H9 (cell line): ENCODE results near the gene RBL2. TPM values are rescaled to one million over a fixed set of nuclear protein-coding genes. Genes with fewer than 3 reads are reported as not detected.
A peak's percentile ranks its signal among the peaks of the same experiment; 100 is the strongest.

Experiments
- DNase-seq: peaks from one replicate; pipeline ENCODE4 v3.0.0-alpha.2; 2017
- H2AFZ ChIP-seq: one replicate; pipeline ENCODE4 v1.6.1; 2013; ENCODE audit warnings: mild to moderate bottlenecking, low read length, control low read depth, moderate library complexity
- H2AK5ac ChIP-seq: 2 replicates; pipeline ENCODE4 v1.6.1; 2013; ENCODE audit warnings: low read length, control low read depth, mixed read lengths; ENCODE audit not compliant: insufficient read length
- H2BK120ac ChIP-seq: one replicate; pipeline ENCODE4 v1.6.1; 2013; ENCODE audit warnings: low read depth, mild to moderate bottlenecking, low read length, control low read depth, inconsistent platforms; ENCODE audit not compliant: poor library complexity, severe bottlenecking
- H2BK12ac ChIP-seq: 2 replicates; pipeline ENCODE4 v1.6.1; 2013; ENCODE audit warnings: low read length, control low read depth, mixed read lengths, low read depth; ENCODE audit not compliant: insufficient read length
- H2BK15ac ChIP-seq: 2 replicates; pipeline ENCODE4 v1.6.1; 2013; ENCODE audit warnings: low read depth, low read length, control low read depth
- H2BK20ac ChIP-seq: one replicate; pipeline ENCODE4 v1.6.1; 2013; ENCODE audit warnings: low read depth, mild to moderate bottlenecking, low read length, control low read depth, inconsistent platforms; ENCODE audit not compliant: poor library complexity, severe bottlenecking
- H2BK5ac ChIP-seq: 2 replicates; pipeline ENCODE4 v1.6.1; 2013; ENCODE audit warnings: low read length, control low read depth, mixed read lengths; ENCODE audit not compliant: insufficient read length
- H3K14ac ChIP-seq: 2 replicates; pipeline ENCODE4 v1.6.1; 2013; ENCODE audit warnings: low read length, control low read depth; ENCODE audit not compliant: insufficient read depth
- H3K18ac ChIP-seq: 2 replicates; pipeline ENCODE4 v1.6.1; 2013; ENCODE audit warnings: low read depth, mild to moderate bottlenecking, mixed read lengths, low read length, control low read depth; ENCODE audit not compliant: insufficient read length
- H3K23ac ChIP-seq: 2 replicates; pipeline ENCODE4 v1.6.1; 2013; ENCODE audit warnings: low read length, control low read depth, mixed read lengths, low read depth; ENCODE audit not compliant: insufficient read length
- H3K23me2 ChIP-seq: 2 replicates; pipeline ENCODE4 v1.6.1; 2013; ENCODE audit warnings: low read depth, mild to moderate bottlenecking, mixed read lengths, low read length, control low read depth; ENCODE audit not compliant: insufficient read length, poor library complexity, severe bottlenecking
- H3K27ac ChIP-seq: 2 replicates; pipeline ENCODE4 v1.5.1; 2013; ENCODE audit warnings: low read length, control low read depth, mixed read lengths, low read depth; ENCODE audit not compliant: insufficient read length
- H3K27me3 ChIP-seq: 2 replicates; pipeline ENCODE4 v1.6.1; 2013; ENCODE audit warnings: low read length, control low read depth, inconsistent platforms; ENCODE audit not compliant: insufficient read depth
- H3K4ac ChIP-seq: 2 replicates; pipeline ENCODE4 v1.6.1; 2013; ENCODE audit warnings: low read depth, mild to moderate bottlenecking, control low read depth, inconsistent platforms, low read length, moderate library complexity
- H3K4me1 ChIP-seq: 2 replicates; pipeline ENCODE4 v1.6.1; 2013; ENCODE audit warnings: low read length, control low read depth, inconsistent platforms; ENCODE audit not compliant: insufficient read depth
- H3K4me2 ChIP-seq: 2 replicates; pipeline ENCODE4 v1.6.1; 2013; ENCODE audit warnings: low read length, control low read depth, mixed read lengths; ENCODE audit not compliant: insufficient read length, insufficient read depth
- H3K56ac ChIP-seq: 2 replicates; pipeline ENCODE4 v1.6.1; 2013; ENCODE audit warnings: low read depth, mild to moderate bottlenecking, mixed read lengths, low read length, control low read depth; ENCODE audit not compliant: insufficient read length
- H3K79me1 ChIP-seq: 2 replicates; pipeline ENCODE4 v1.6.1; 2013; ENCODE audit warnings: low read depth, mild to moderate bottlenecking, moderate library complexity, low read length, control low read depth, inconsistent platforms; ENCODE audit not compliant: insufficient read depth, poor library complexity, severe bottlenecking
- H3K79me2 ChIP-seq: 2 replicates; pipeline ENCODE4 v1.6.1; 2013; ENCODE audit warnings: low read length, control low read depth, inconsistent platforms; ENCODE audit not compliant: insufficient read depth
- H3K9ac ChIP-seq: 2 replicates; pipeline ENCODE4 v1.6.1; 2013; ENCODE audit warnings: low read length, control low read depth, mixed read lengths; ENCODE audit not compliant: insufficient read length; ENCODE audit errors: extremely low read depth
- H3K9me3 ChIP-seq: one replicate; pipeline ENCODE4 v1.6.1; 2013; ENCODE audit warnings: low read depth, low read length, inconsistent platforms; ENCODE audit not compliant: control insufficient read depth
- H3T11ph ChIP-seq: one replicate; pipeline ENCODE4 v1.6.1; 2013; ENCODE audit warnings: mild to moderate bottlenecking, low read length, control low read depth, inconsistent platforms
- H4K20me1 ChIP-seq: one replicate; pipeline ENCODE4 v1.6.1; 2013; ENCODE audit not compliant: control insufficient read depth, insufficient read length, insufficient read depth
- H4K5ac ChIP-seq: 2 replicates; pipeline ENCODE4 v1.6.1; 2013; ENCODE audit warnings: low read depth, mild to moderate bottlenecking, mixed read lengths, low read length, control low read depth; ENCODE audit not compliant: insufficient read length
- H4K8ac ChIP-seq: replicated peaks from 2 replicates; pipeline ENCODE4 v1.6.1; 2013; ENCODE audit warnings: low read length, control low read depth, mixed read lengths, low read depth; ENCODE audit not compliant: insufficient read length
- H4K91ac ChIP-seq: 2 replicates; pipeline ENCODE4 v1.6.1; 2013; ENCODE audit warnings: low read depth, mild to moderate bottlenecking, moderate library complexity, mixed read lengths, low read length, control low read depth; ENCODE audit not compliant: insufficient read length
- H3K27ac Mint-ChIP-seq, 3 experiments: 2 replicates in 2 of 3; 3 replicates in 1 of 3; pipeline ENCODE4 v1.8.0; 2020 to 2021; ENCODE audit warnings: mixed read lengths in 3 of 3, mild to moderate bottlenecking in 1 of 3, moderate library complexity in 1 of 3
- H3K27me3 Mint-ChIP-seq: 2 replicates; pipeline ENCODE4 v1.8.0; 2021; ENCODE audit warnings: low read depth, mild to moderate bottlenecking, moderate library complexity, mixed read lengths
- H3K36me3 Mint-ChIP-seq, 3 experiments: 2 replicates in 2 of 3; 3 replicates in 1 of 3; pipeline ENCODE4 v1.8.0; 2020 to 2021; ENCODE audit warnings: low read depth in 3 of 3, mixed read lengths in 3 of 3; ENCODE audit not compliant: insufficient read depth in 1 of 3
- H3K4me1 Mint-ChIP-seq, 2 experiments: 2 replicates each; pipeline ENCODE4 v1.8.0; 2020; ENCODE audit warnings: mixed read lengths in 2 of 2
- H3K4me3 Mint-ChIP-seq, 2 experiments: 2 replicates in 1 of 2; 3 replicates in 1 of 2; pipeline ENCODE4 v1.8.0; 2020 to 2021; ENCODE audit warnings: mild to moderate bottlenecking in 2 of 2, mixed read lengths in 2 of 2, moderate library complexity in 1 of 2
- H3K9me3 Mint-ChIP-seq, 2 experiments: 2 replicates in 1 of 2; 3 replicates in 1 of 2; pipeline ENCODE4 v1.8.0; 2020; ENCODE audit warnings: mild to moderate bottlenecking in 2 of 2, mixed read lengths in 2 of 2, moderate library complexity in 1 of 2
- CTCF ChIP-seq: fragments of 200-600 bp; sonication (generic); conservative IDR thresholded peaks from 3 replicates; pipeline ENCODE4 v1.8.0; 2021; ENCODE audit warnings: antibody characterized with exemption, mild to moderate bottlenecking
- WGBS: extraction: QIAGEN DNeasy Blood & Tissue Kit; methylation state at CpG from one replicate; pipeline ENCODE4 v1.1.7; 2013; ENCODE audit warnings: missing lambda C conversion rate, low lambda C conversion rate, mixed read lengths; ENCODE audit not compliant: insufficient read length; ENCODE audit errors: extremely low coverage; 5-methylcytosine and 5-hydroxymethylcytosine counted together
- total RNA-seq: library from RNA; stranded (reverse); gene quantifications from 2 replicates; pipeline ENCODE4 v1.2.1, GENCODE V29; 2021

Gene RBL2
- total RNA-seq, 1 experiment from 2014 or later = 17.3 TPM

- Histone ChIP-seq H3K27me3 (no peaks in the 10 kb centered on the region), H3K27ac (no peak overlapping the region), H3T11ph (no peak overlapping the region), H3K18ac (no peak overlapping the region), H3K79me1 (no peaks in the 10 kb centered on the region), H2BK20ac (no peak overlapping the region), H3K4me1 (no peaks in the 10 kb centered on the region), H2BK120ac (no peak overlapping the region), H2AK5ac (no peak overlapping the region), H3K14ac (no peak overlapping the region), H4K8ac (peak overlapping the region; percentile 84), H3K23me2 (no peaks in the 10 kb centered on the region), H3K9ac (no peak overlapping the region), H3K4me2 (no peak overlapping the region), H3K79me2 (no peaks in the 10 kb centered on the region), H2BK15ac (no peak overlapping the region), H2AFZ (no peak overlapping the region), H2BK5ac (no peak overlapping the region), H4K20me1 (no peaks in the 10 kb centered on the region), H3K9me3 (peaks cover 4% of the 10 kb centered on the region), H3K56ac (no peak overlapping the region), H3K23ac (no peak overlapping the region), H4K91ac (no peak overlapping the region), H2BK12ac (no peak overlapping the region), H4K5ac (no peak overlapping the region), H3K4ac (no peak overlapping the region)
- H3K27ac Mint-ChIP-seq = peak overlapping the region in 1 of 3 experiments; percentile 32; a peak in 1 of 7 replicates
- no peaks in the 10 kb centered on the region; the same call in 1 of the 2 replicates for H3K27me3 Mint-ChIP-seq
- H3K9me3 Mint-ChIP-seq = peaks cover 7 to 9% of the 10 kb centered on the region in 2 experiments
- no peak overlapping the region for H3K4me3 Mint-ChIP-seq
- no peak for TF ChIP-seq CTCF
- H3K4me1 Mint-ChIP-seq = no peaks in the 10 kb centered on the region
- peaks cover 6 to 9% (median 7%) of the 10 kb centered on the region in 3 experiments; a peak in 5 of 7 replicates for H3K36me3 Mint-ChIP-seq
- WGBS = no CpG with 5 or more reads among the region's 19 CpGs
- no peak for DNase-seq
Observed at GRCh38 chr16:53518550-53519416, 84.5 kb downstream of the RBL2 start.
